B cell (primary cell): ENCODE data around the gene DNAI2. TPM values are rescaled to one million over a fixed set of nuclear protein-coding genes. Genes with fewer than 3 reads are reported as not detected.

ENCODE experiments used
- ATAC-seq: fragments of 200-7000 bp; cut with Tn5 transposase; one replicate; pipeline ENCODE4 v1.10.0; 2021; ENCODE audit warnings: low read depth, mild to moderate bottlenecking, moderate number of reproducible peaks, moderate library complexity
- CTCF ChIA-PET: fragments of 350-600 bp; sonication (Branson Sonifier 250); formaldehyde crosslinking; loops from one replicate; lab custom pipeline; 2021; ENCODE audit warnings: antibody characterized with exemption, inconsistent platforms; lab: Charles Lee
- POLR2A ChIA-PET: fragments of 350-600 bp; sonication (Branson Sonifier 250); formaldehyde crosslinking; loops from one replicate; lab custom pipeline; 2021; ENCODE audit warnings: antibody characterized with exemption; lab: Charles Lee
- DNase-seq: peaks from one replicate; pipeline ENCODE4 v3.0.0; 2013
- H2AFZ ChIP-seq: 2 replicates; pipeline ENCODE4 v1.6.1; 2012; ENCODE audit warnings: mild to moderate bottlenecking, low read depth, low read length; ENCODE audit not compliant: insufficient read depth, poor library complexity, severe bottlenecking
- H3K27ac ChIP-seq, 2 donors: 1 replicate in 1 of 2; 2 replicates in 1 of 2; pipeline ENCODE4 v1.5.1; 2012 to 2013; ENCODE audit warnings: low read length in 2 of 2, mild to moderate bottlenecking in 2 of 2, moderate library complexity in 1 of 2
- H3K27me3 ChIP-seq, 4 experiments: fragments of 200-600 bp in 1 of 4; sonication (generic) in 1 of 4; replicated peaks in 1 of 4; 1 replicate in 2 of 4; 2 replicates in 2 of 4; pipeline versions ENCODE4 v1.6.1 to v1.7.0; 2013 to 2016; ENCODE audit warnings: low read length in 3 of 4, mild to moderate bottlenecking in 2 of 4, mixed read lengths in 1 of 4, moderate library complexity in 1 of 4; ENCODE audit not compliant: insufficient read depth in 4 of 4, control insufficient read depth in 3 of 4; ENCODE audit errors: control extremely low read depth in 1 of 4
- H3K36me3 ChIP-seq, 2 experiments: replicated peaks in 1 of 2; 1 replicate in 1 of 2; 2 replicates in 1 of 2; pipeline versions ENCODE4 v1.6.1 to v1.7.1; 2013; ENCODE audit warnings: low read length in 1 of 2; ENCODE audit not compliant: insufficient read depth in 2 of 2, control insufficient read depth in 1 of 2; ENCODE audit errors: control extremely low read depth in 1 of 2, extremely low read depth in 1 of 2
- H3K4me1 ChIP-seq, 2 donors: fragments of 200-600 bp in 1 of 2; sonication (generic) in 1 of 2; 1 replicate in 1 of 2; 2 replicates in 1 of 2; pipeline versions ENCODE4 v1.5.1 to v1.6.1; 2013 to 2017; ENCODE audit warnings: low read length in 2 of 2; ENCODE audit not compliant: control insufficient read depth in 2 of 2, insufficient read depth in 2 of 2
- H3K4me2 ChIP-seq: replicated peaks from 2 replicates; pipeline ENCODE3; 2012; ENCODE audit warnings: mild to moderate bottlenecking, low read depth, low read length; ENCODE audit not compliant: poor library complexity, severe bottlenecking
- H3K4me3 ChIP-seq, 5 experiments: fragments of 200-600 bp in 1 of 5; sonication (generic) in 1 of 5; 1 replicate in 3 of 5; 2 replicates in 2 of 5; pipeline versions ENCODE4 v1.5.1 to v1.7.0; 2011 to 2016; ENCODE audit warnings: low read length in 4 of 5, mild to moderate bottlenecking in 4 of 5, low read depth in 2 of 5, control low read depth in 1 of 5, moderate library complexity in 1 of 5; ENCODE audit not compliant: insufficient read depth in 1 of 5; ENCODE audit errors: control extremely low read depth in 1 of 5, extremely low read depth in 1 of 5
- H3K79me2 ChIP-seq: fragments of 200-600 bp; sonication (generic); one replicate; pipeline ENCODE4 v1.6.0; 2016; ENCODE audit warnings: low read length; ENCODE audit not compliant: control insufficient read depth, insufficient read depth
- H3K9ac ChIP-seq: fragments of 200-600 bp; sonication (generic); 2 replicates; pipeline ENCODE4 v1.6.1; 2017; ENCODE audit warnings: mild to moderate bottlenecking, low read length, moderate library complexity
- H3K9me3 ChIP-seq, 3 donors: one replicate each; pipeline versions ENCODE4 v1.6.1 to v1.7.1; 2013; ENCODE audit warnings: low read length in 2 of 3; ENCODE audit not compliant: control insufficient read depth in 2 of 3, insufficient read depth in 1 of 3; ENCODE audit errors: control extremely low read depth in 1 of 3
- H4K20me1 ChIP-seq: 2 replicates; pipeline ENCODE4 v1.6.0; 2012; ENCODE audit warnings: mild to moderate bottlenecking, low read length; ENCODE audit not compliant: insufficient read depth, control insufficient read depth, poor library complexity, severe bottlenecking
- H3K27ac Mint-ChIP-seq: one replicate; pipeline ENCODE4 v1.8.0; 2021; ENCODE audit warnings: mixed read lengths
- H3K27me3 Mint-ChIP-seq: one replicate; pipeline ENCODE4 v1.8.0; 2021; ENCODE audit warnings: mixed read lengths
- H3K4me1 Mint-ChIP-seq: one replicate; pipeline ENCODE4 v1.8.0; 2021; ENCODE audit warnings: mixed read lengths
- H3K4me3 Mint-ChIP-seq: one replicate; pipeline ENCODE4 v1.8.0; 2021; ENCODE audit warnings: mixed read lengths
- H3K9me3 Mint-ChIP-seq: one replicate; pipeline ENCODE4 v1.8.0; 2022; ENCODE audit warnings: mixed read lengths; ENCODE audit not compliant: insufficient read depth
- CTCF ChIP-seq: fragments of 200-600 bp; IDR thresholded peaks from one replicate; pipeline ENCODE4 v1.8.0; 2022; ENCODE audit warnings: antibody characterized with exemption, mild to moderate bottlenecking
- EZH2 ChIP-seq: IDR thresholded peaks from 2 replicates; pipeline ENCODE4 v1.6.1; 2012; ENCODE audit warnings: borderline replicate concordance, low read depth, mild to moderate bottlenecking, moderate library complexity, low read length; ENCODE audit not compliant: insufficient read depth, poor library complexity, severe bottlenecking
- WGBS: methylation state at CpG from one replicate; pipeline ENCODE4 v1.1.5; 2013; ENCODE audit warnings: missing lambda C conversion rate; ENCODE audit not compliant: insufficient coverage; 5-methylcytosine and 5-hydroxymethylcytosine counted together
- intact Hi-C: fragments of 100-400 bp; cut with micrococcal nuclease; formaldehyde crosslinking; loops from one replicate; pipeline ENCODE4 v1.10.0; 2022
- polyA plus RNA-seq: library from polyadenylated mRNA; depleted of rRNA; stranded (reverse); fragments of >200 nt; gene quantifications from 2 replicates; pipeline ENCODE4 v1.2.3, GENCODE V29; 2012
- total RNA-seq, 2 donors: library from RNA; stranded (reverse); fragments of 120-200 nt in 1 of 2; gene quantifications; 1 replicate in 1 of 2; 2 replicates in 1 of 2; pipeline versions ENCODE4 v1.2.3 to v1.2.4, GENCODE V29; 2013 to 2022

The DNAI2 gene
- total and polyA plus RNA-seq, 2 donors (not counting 1 experiment from before 2014, with no cell fraction given): not detected

- H3K9ac ChIP-seq: no peak within 1 kb of the TSS
- peaks cover 55% of the 10 kb centered on the region for H3K27me3 Mint-ChIP-seq
Measured at GRCh38 chr17:74325743-74326379, 51.8 kb downstream of the DNAI2 start, which contains the start of gene KIF19. KIF19 (plus strand) TSS chr17:74326226; CDS start chr17:74326350, 124 bp downstream.

More at GRCh38 chr17:74325743-74326379, 51.8 kb downstream of the DNAI2 start, which contains the start of gene KIF19:
- Histone ChIP-seq H4K20me1 (no peaks in the 10 kb centered on the region), H3K4me3 (no peak within 1 kb of the TSS), H2AFZ (no peak within 1 kb of the TSS), H3K4me2 (peak within 1 kb of the TSS; percentile 62), H3K27ac (no peak within 1 kb of the TSS), H3K36me3 (no peaks in the 10 kb centered on the region), H3K27me3 (peaks cover 0 to 30% (median 5%) of the 10 kb centered on the region in 4 experiments), H3K9me3 (no peaks in the 10 kb centered on the region), H3K79me2 (no peaks in the 10 kb centered on the region), H3K4me1 (peaks cover 8 to 13% of the 10 kb centered on the region in 2 donors)
- DNase-seq: peak; percentile 20
- ATAC-seq: no peak
- no peak for TF ChIP-seq EZH2
- TF ChIP-seq CTCF: no peak
- Mint-ChIP-seq H3K4me1 (peaks cover 4% of the 10 kb centered on the region), H3K4me3 (peak within 1 kb of the TSS; percentile 47), H3K27ac (no peak within 1 kb of the TSS), H3K9me3 (no peaks in the 10 kb centered on the region)
- WGBS: 5% methylated on average over 73 of the region's 73 CpGs
- intact Hi-C loops: no loop called here
- ChIA-PET CTCF (no interaction called here), POLR2A (no interaction called here)
